HG03196 (cell line): ENCODE data around the gene RGS12.

Experiments
- ATAC-seq: cut with Tn5 transposase; IDR thresholded peaks from one replicate; pipeline ENCODE4 v1.9.1; 2021; ENCODE audit not compliant: unreplicated experiment

RGS12 gene

DNA sequence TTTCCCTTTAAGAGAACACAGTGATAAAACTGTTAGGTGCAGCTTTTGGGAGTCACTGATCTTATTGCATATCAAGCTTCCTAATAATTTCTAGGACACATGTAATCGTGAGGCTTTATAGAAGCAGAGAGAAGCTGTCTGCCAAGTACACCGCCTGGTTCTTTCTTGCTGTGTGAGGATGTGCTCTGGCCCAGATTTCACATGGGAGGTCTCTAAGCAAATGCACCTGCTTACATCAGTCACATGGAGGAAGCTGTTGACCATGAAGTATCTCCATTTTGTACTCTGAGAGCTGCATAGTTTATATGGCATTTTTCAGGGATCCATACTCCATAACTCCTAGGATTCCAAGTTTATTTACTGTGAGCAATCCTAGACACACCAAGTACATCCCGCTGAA is 37.1 kb downstream of the RGS12 start:
- ATAC-seq: no peak

DNA sequence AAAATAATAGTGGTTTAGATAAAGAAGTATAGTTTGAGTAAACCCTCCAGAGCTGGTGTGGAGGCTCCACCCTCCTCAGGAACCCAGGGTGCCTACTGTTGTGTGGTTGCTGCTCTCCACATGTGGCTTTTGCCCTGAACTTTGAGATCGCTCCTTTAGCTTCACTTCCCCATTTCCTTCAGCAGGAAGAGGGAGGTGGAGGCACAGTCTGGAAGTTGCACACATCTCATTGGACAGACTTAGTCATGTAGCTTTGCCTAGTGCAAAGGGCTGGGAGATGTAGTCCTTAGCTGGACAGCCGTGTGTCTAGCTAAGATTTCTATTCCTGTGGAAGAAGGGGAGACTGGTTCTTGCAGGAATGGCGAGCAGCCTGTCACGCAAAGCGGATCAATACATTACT is 37.9 kb downstream of the RGS12 start:
- ATAC-seq: no peak

DNA sequence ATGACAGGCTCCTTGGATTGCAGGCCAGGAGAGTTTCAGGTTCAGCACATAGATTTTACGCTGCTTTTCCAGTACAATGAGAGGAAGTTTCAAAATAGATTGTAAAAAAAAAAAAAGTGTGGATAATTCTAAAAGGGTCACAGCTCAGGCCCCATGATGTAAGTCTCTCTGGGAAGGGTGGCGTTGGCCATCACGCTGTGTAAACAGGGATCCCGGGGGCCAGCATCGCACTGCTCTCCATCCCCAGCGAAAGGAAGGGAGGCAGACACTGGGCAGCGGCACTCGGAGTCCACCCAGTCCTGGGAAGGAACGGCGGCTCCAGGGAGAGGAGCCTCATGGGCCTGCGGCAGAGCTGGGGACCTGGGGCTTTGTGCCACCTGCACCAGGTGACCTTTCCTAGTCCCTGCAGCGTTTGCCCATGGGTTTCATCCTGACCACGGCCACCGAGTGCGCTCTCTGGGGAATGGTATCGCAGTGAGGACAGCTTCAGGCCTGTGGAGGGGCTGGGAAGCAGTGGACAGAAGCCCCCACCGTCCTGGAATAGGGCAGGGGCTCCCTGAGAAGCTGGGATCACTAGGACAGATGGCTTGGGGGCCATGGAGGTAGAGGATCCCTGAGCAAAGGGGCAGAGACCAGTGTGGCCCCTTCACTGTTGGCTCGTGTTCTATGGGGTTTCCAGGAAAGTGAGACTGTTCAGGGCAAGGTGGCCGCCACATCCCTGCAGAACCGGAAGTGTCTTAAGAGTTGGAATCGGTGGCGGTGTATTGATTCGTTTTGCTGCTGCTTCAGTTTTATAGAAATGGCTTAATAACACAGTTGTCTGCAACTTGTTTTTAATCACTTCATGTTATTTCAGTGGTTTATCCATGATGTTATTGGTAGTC is 38.9 kb downstream of the RGS12 start:
- ATAC-seq: no peak

DNA sequence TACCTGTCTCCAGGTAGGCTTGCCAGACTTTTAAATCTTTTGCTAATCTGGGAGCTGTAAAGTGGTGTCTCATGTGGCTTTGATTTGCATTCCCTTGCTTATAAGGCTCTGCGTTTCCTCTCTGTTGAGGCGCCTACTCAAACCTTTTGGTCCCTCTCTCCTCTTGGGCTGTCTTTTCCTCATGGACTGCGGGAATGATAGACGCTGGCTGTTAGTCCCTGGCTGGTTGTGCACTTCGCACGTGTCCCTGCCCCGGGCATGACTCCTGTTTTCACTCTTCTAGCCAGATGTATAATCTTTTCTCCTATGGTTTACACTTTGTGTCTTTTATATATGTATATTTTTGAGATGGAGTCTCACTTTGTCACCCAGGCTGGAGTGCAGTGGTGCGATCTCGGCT is 39.7 kb downstream of the RGS12 start:
- ATAC-seq: no peak

GRCh38 chr4:3334316-3334715 is 41.5 kb downstream of the RGS12 start:
- ATAC-seq: no peak

DNA sequence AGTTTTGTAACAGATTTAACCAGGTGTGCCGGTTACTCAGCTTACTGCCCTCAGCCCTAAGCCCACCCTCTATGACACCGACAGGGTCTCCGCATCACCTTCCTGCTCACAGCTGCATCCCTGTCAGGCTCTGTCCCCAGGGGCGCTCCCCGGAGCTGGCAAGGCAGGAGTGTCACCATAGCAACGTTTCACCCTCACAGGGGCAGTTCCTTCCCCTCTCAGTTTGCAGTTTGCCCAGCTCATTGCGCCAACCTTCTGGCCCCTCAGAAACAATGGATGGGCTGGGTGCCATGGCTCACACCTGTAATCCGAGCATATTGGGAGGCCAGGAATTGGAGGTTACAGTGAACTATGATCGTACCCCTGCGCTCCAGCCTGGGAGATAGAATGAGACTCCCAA is 42.6 kb downstream of the RGS12 start:
- ATAC-seq: no peak

DNA sequence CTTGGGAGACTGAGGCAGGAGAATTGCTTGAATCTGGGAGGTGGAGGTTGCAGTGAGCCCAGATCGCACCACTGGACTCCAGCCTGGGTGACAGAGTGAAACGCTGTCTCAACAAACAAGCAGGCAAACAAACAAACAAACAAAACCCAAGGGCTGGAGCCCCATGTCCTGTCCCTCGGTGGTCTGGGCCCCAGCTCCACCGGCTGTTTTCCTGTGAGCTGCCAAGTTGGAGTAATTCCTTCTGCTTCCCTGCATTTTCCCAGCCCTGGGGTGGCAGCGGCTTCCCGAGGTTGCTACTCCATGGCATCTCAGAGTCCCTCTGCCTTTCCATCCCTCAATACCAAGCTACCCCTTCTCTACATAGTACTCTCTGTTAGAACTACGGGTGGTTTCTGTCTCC is 43.2 kb downstream of the RGS12 start:
- ATAC-seq: no peak

DNA sequence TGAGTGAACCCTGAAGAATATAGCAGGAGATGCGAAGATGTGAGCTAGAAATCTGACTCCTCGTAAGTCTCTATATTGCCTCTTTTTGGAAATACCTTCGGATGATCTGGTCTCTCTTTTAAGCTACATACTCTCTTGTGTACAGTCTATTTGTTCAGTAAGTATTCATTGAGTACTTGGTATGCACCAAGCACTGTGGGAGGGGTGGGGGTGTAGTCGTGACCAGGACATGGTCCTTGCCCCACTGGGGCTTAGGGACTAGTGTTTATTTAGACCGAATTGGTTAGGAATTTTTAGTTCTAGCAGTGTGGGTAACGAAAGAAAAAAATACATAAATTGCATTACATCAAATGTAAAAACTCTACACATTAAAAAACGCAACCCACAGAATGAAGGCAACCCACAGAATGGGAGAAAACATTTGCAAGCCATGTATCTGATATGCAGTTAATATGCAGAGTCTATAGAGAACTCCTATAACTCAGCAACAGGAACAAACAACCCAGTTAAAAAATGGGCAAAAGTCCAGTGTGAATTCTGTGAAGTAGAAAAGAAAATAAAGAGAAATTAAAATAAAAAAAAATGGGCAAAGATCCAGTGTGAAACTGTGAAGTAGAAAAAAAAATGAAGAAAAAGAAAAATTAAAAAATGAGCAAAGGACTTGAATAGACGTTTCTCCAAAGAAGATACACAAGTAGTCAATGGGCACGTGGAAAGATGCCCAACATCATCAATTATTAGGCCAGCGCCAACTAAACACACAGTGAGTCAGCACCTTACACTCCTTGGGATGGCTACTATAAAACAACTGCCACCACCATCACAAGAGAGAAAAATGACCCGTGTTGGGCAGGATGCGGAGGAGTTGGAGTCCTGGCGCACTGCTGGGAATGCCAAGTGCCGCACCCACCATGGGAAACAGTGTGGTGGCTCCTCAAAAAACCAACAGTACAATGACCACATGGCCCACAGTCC is 43.8 kb downstream of the RGS12 start:
- no peak for ATAC-seq

DNA sequence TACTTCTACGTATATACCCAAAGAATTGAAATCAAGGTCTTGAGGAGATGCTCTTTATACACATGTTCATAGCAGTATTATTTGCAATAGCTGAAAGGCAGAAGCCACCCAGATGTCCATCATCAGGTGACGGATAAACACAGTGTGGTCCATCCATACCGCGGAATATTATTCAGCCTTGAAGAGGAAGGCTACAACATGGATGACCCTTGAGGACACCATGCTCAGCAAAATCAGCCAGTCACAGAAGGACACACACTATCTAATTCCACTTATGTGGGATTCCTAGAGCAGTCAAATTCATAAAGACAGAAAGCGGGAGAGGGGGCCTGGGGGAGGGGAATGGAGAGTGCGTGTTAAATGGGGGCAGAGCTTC is 44.5 kb downstream of the RGS12 start:
- no peak for ATAC-seq

GRCh38 chr4:3337811-3338210 is 45.0 kb downstream of the RGS12 start:
- no peak for ATAC-seq

- no peak for ATAC-seq
Measured at GRCh38 chr4:3338321-3338838, 45.6 kb downstream of the RGS12 start.

GRCh38 chr4:3338976-3339531 is 46.2 kb downstream of the RGS12 start:
- ATAC-seq: no peak

DNA sequence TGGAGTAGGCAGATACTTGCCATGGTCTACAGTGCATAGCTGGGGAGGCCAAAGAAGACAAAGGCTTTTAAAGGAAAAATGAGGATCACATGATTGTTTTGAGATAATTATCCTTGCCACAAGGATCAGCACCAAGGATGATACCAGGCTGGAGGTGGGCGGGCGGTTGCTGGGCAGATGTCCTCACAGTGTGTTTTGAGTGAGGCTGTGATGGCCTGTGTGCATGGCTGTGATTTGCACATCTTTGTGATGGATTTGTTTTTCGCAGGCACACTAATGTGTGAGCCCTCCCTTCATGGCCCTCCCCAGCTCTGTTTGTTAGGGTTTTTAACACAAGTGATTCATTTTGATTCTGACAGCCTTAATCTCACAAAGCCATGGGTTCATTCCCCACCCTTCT is 46.8 kb downstream of the RGS12 start:
- no peak for ATAC-seq

DNA sequence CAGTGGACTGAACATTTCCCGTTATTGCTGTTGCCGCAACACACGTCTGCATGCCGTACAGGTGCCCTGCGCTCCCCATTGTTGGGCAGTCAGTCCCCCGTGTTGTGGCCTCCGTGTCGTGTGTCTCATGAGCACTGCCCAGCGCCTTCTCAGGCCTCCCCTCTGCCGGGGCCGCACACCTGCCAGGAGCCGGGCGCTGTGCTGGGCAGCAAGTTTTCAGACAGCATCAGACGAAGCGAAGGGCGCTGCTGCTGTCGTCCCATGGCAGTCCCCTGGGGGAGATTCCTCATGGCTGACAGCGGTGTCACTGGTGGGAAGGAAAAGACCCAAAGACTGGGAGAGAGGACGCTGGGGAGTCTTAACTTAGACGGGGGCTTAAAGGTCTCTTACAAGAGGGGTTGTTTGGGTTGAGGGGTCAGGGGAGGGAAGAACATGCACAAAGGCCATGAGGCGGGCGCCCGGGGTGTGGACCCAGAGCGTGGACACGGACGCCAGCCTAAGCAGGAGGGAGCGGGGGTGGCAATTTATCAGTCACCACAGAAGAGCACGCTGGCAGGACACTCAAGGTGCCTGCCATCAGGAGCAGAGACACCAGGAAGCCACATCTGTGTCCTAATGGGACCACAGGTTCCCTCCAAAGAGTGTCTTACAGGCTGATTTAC is 47.3 kb downstream of the RGS12 start:
- ATAC-seq: no peak

DNA sequence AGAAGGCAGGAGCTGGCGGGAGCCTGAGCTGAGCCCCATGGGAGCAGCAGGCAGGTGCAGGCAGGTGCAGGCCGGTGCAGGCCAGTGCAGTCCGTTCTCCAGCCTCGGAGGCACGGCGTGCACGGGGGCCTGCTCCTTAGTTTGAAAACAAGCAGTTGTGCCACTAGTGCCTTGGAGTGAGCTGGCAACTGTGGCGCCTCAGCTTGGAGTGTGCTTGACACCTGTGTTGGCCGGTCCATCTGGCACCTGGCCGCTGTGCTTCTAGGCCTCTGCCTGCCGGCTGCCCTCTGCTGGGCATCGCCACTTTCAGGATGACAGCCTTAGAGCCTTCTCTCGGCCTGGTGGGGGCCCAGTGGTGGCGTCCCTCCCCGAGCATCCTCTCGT is 47.9 kb downstream of the RGS12 start:
- no peak for ATAC-seq

DNA sequence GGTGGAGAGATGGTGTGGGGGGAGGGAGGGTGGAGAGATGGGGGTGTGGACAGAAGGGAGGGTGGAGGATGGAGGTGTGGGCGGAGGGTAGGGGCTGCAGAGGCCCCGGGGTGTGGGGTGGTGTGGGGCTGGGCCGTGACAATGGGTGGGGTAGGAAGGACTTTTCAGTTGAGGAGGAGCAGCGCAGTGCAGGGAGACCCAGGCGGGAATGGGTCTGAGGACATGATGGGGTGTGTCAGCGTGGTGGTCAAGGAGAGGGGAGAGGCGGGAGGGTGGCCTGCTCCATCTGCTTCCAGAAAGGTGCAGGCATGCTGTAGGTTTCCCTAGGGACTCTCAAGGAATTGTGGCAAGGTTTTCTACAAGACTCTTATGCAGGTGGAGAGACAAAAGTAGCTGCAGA is 48.9 kb downstream of the RGS12 start:
- no peak for ATAC-seq

DNA sequence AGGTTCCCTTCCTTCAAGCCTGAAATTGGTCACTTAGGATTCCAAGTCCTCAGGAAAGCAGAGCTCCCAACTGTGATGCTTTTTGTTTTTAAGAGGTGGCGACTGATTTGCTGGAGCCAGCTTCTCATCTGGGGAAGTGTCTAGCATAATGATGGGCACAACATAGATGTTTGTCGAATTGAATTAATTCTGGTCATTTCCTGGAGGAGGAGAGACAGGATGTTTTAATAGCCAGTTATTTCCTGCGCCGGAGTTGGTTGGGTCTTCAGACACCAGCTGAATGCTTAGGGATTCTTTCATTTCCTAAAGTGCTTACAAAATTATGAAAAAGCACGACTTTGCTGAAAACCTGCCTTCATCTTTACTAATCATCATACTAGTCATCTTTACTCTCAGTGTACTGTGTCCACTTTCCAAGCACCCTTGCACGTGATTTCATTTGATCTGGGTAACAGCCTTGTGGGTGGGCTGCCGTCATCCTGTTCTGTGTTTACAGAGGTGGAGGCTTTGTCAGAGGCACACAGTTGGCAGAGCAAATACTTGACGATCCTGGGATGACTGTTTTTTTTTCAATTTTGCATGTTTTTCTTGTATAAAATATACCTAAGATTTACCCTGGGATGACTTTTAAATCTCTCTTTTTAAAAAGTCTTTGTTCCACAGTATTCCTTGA is 49.5 kb downstream of the RGS12 start:
- ATAC-seq: no peak
